OCI-LY3 (cell line): Measurements from ENCODE around the gene ARID2.

Experiments used
- H2AFZ ChIP-seq: fragments of 200-600, 300-600 bp; shearing (Covaris generic); 2 replicates; pipeline ENCODE4 v1.6.0; 2014; ENCODE audit warnings: antibody characterized with exemption, low read depth, low read length
- H3K27ac ChIP-seq: fragments of 200-600, 300-600 bp; sonication (generic); 2 replicates; pipeline ENCODE4 v1.5.1; 2014; ENCODE audit warnings: mild to moderate bottlenecking, low read length, moderate library complexity, mixed read lengths
- H3K27me3 ChIP-seq: fragments of 200-600, 300-600 bp; sonication (generic); 2 replicates; pipeline ENCODE4 v1.6.1; 2014; ENCODE audit warnings: low read depth, low read length, mixed read lengths
- H3K36me3 ChIP-seq: fragments of 200-600, 300-600 bp; sonication (generic); replicated peaks from 2 replicates; pipeline ENCODE3; 2014; ENCODE audit warnings: low read depth, low read length, mixed read lengths
- H3K4me1 ChIP-seq: fragments of 300-600, 200-600 bp; sonication (generic); 2 replicates; pipeline ENCODE4 v1.6.1; 2014; ENCODE audit warnings: low read length, mixed read lengths
- H3K4me2 ChIP-seq: fragments of 200-600, 300-600 bp; sonication (generic); 2 replicates; pipeline ENCODE4 v1.6.1; 2014; ENCODE audit warnings: low read length, mixed read lengths
- H3K4me3 ChIP-seq: fragments of 300-600, 200-600 bp; sonication (generic); 2 replicates; pipeline ENCODE4 v1.5.1; 2014; ENCODE audit warnings: antibody characterized with exemption, mild to moderate bottlenecking, low read length, moderate library complexity
- H3K79me2 ChIP-seq: fragments of 300-600, 200-600 bp; shearing (Covaris generic); 2 replicates; pipeline ENCODE4 v1.6.1; 2014; ENCODE audit warnings: mild to moderate bottlenecking, low read length, mixed read lengths
- H3K9ac ChIP-seq: fragments of 300-600, 200-600 bp; shearing (Covaris generic); 2 replicates; pipeline ENCODE4 v1.6.0; 2014; ENCODE audit warnings: mild to moderate bottlenecking, low read length, moderate library complexity
- H3K9me3 ChIP-seq: fragments of 200-600, 300-600 bp; shearing (Covaris generic); 2 replicates; pipeline ENCODE4 v1.6.1; 2014; ENCODE audit warnings: low read length, mixed read lengths; ENCODE audit not compliant: insufficient read depth
- H4K20me1 ChIP-seq: fragments of 200-600, 300-600 bp; sonication (generic); 2 replicates; pipeline ENCODE4 v1.6.1; 2016; ENCODE audit warnings: low read length, mixed read lengths; ENCODE audit not compliant: insufficient read depth
- CTCF ChIP-seq: fragments of 200-600, 300-600 bp; sonication (generic); IDR thresholded peaks from 2 replicates; pipeline ENCODE4 v1.5.1; 2014; ENCODE audit warnings: antibody characterized with exemption, low read length, low read depth
- EZH2phosphoT487 ChIP-seq: fragments of 200-600 bp; shearing (Covaris generic); IDR thresholded peaks from 2 replicates; pipeline ENCODE4 v1.6.1; 2018; ENCODE audit warnings: antibody characterized with exemption, mixed run types, low read depth

The ARID2 gene

GRCh38 chr12:45687081-45688015 lies 42.2 kb upstream of the ARID2 start:
- Histone ChIP-seq H4K20me1 (no peaks in the 10 kb centered on the region), H3K4me2 (no peak overlapping the region), H2AFZ (no peak overlapping the region), H3K4me3 (no peak overlapping the region), H3K9me3 (no peaks in the 10 kb centered on the region), H3K79me2 (no peaks in the 10 kb centered on the region), H3K36me3 (no peaks in the 10 kb centered on the region), H3K27me3 (peaks cover 81% of the 10 kb centered on the region), H3K27ac (no peak overlapping the region), H3K4me1 (peaks cover 11% of the 10 kb centered on the region), H3K9ac (no peak overlapping the region)
- no peak for TF ChIP-seq EZH2phosphoT487
- no peak for TF ChIP-seq CTCF

GRCh38 chr12:45688183-45688582 lies 41.3 kb upstream of the ARID2 start:
- H3K27me3 ChIP-seq: peaks cover 72% of the 10 kb centered on the region
- H3K4me3 ChIP-seq: no peak overlapping the region
- H3K36me3 ChIP-seq: no peaks in the 10 kb centered on the region
- no peak overlapping the region for H3K27ac ChIP-seq
- no peak overlapping the region for H3K4me2 ChIP-seq
- no peaks in the 10 kb centered on the region for H3K79me2 ChIP-seq
- H4K20me1 ChIP-seq: no peaks in the 10 kb centered on the region
- no peaks in the 10 kb centered on the region for H3K9me3 ChIP-seq
- no peak for TF ChIP-seq EZH2phosphoT487
- TF ChIP-seq CTCF: no peak
- H3K4me1 ChIP-seq: peaks cover 11% of the 10 kb centered on the region
- no peak overlapping the region for H3K9ac ChIP-seq
- no peak overlapping the region for H2AFZ ChIP-seq

- no peaks in the 10 kb centered on the region for H3K79me2 ChIP-seq
- no peak overlapping the region for H3K4me2 ChIP-seq
- H3K4me1 ChIP-seq: no peaks in the 10 kb centered on the region; the same call in 1 of the 2 replicates
- no peak overlapping the region for H3K9ac ChIP-seq
- H3K27ac ChIP-seq: no peak overlapping the region
- no peaks in the 10 kb centered on the region for H3K36me3 ChIP-seq
- H3K27me3 ChIP-seq: peaks cover 16% of the 10 kb centered on the region
- H4K20me1 ChIP-seq: no peaks in the 10 kb centered on the region
- H3K9me3 ChIP-seq: no peaks in the 10 kb centered on the region
- TF ChIP-seq CTCF (no peak), EZH2phosphoT487 (no peak)
- no peak overlapping the region for H3K4me3 ChIP-seq
- no peak overlapping the region for H2AFZ ChIP-seq
Measured at GRCh38 chr12:45695035-45695434, 34.5 kb upstream of the ARID2 start.

- no peak for TF ChIP-seq EZH2phosphoT487
- no peak for TF ChIP-seq CTCF
- H3K9me3 ChIP-seq: no peaks in the 10 kb centered on the region
Measured at GRCh38 chr12:45695606-45696005, 33.9 kb upstream of the ARID2 start.

More at GRCh38 chr12:45695606-45696005, 33.9 kb upstream of the ARID2 start:
- Histone ChIP-seq H3K27me3 (peaks cover 11% of the 10 kb centered on the region), H3K4me2 (no peak overlapping the region), H3K4me3 (no peak overlapping the region), H3K27ac (no peak overlapping the region), H3K4me1 (no peaks in the 10 kb centered on the region; the same call in 1 of the 2 replicates), H3K9ac (no peak overlapping the region), H2AFZ (no peak overlapping the region), H4K20me1 (no peaks in the 10 kb centered on the region), H3K36me3 (no peaks in the 10 kb centered on the region), H3K79me2 (no peaks in the 10 kb centered on the region)
